Coronary artery (tissue), 2 donors: ENCODE measurements around the gene ITGA1.
A peak's percentile ranks its signal among the peaks of the same experiment; 100 is the strongest.

ENCODE experiments used
- DNase-seq: peaks from one replicate; pipeline ENCODE4 v3.0.0-alpha.2; 2017; ENCODE audit warnings: low spot score
- H3K27ac ChIP-seq, 2 donors: fragments of 200-600 bp; sonication (generic); one replicate each; pipeline ENCODE4 v1.5.1; 2016 to 2019
- H3K4me3 ChIP-seq: fragments of 200-600 bp; sonication (generic); 2 replicates; pipeline ENCODE4 v1.5.1; 2016; ENCODE audit warnings: mild to moderate bottlenecking, moderate library complexity
- TF ChIP-seq, protein P1 (sequence below): fragments of 200-600 bp; sonication (generic); IDR thresholded peaks from one replicate; pipeline ENCODE4 v1.5.1; 2019; ENCODE audit warnings: antibody characterized with exemption

Gene ITGA1

DNA sequence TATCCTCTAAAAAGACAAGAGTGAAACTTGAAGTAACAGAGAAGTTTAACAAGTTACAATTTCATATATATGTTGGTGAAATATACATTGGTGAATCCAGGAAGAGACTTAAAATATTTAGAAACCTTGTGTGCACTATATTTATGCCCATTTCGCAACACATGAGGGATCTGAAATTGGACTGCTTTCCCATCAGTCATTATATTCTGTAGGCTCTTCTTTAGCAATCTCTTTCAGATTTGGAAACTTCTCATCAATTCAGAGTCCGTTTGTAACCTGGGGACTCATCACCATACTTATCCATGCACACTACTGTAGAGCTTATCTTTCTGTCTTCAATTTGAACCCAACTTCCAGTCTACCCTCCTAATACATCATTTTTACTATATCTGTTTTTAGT lies 2.1 kb downstream of the ITGA1 start:
- no peak for DNase-seq
- H3K27ac ChIP-seq: peak overlapping the region; percentile 92 to 97
- H3K4me3 ChIP-seq: peak overlapping the region; percentile 83
- TF ChIP-seq, protein P1, sequence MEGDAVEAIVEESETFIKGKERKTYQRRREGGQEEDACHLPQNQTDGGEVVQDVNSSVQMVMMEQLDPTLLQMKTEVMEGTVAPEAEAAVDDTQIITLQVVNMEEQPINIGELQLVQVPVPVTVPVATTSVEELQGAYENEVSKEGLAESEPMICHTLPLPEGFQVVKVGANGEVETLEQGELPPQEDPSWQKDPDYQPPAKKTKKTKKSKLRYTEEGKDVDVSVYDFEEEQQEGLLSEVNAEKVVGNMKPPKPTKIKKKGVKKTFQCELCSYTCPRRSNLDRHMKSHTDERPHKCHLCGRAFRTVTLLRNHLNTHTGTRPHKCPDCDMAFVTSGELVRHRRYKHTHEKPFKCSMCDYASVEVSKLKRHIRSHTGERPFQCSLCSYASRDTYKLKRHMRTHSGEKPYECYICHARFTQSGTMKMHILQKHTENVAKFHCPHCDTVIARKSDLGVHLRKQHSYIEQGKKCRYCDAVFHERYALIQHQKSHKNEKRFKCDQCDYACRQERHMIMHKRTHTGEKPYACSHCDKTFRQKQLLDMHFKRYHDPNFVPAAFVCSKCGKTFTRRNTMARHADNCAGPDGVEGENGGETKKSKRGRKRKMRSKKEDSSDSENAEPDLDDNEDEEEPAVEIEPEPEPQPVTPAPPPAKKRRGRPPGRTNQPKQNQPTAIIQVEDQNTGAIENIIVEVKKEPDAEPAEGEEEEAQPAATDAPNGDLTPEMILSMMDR: no peak

DNA sequence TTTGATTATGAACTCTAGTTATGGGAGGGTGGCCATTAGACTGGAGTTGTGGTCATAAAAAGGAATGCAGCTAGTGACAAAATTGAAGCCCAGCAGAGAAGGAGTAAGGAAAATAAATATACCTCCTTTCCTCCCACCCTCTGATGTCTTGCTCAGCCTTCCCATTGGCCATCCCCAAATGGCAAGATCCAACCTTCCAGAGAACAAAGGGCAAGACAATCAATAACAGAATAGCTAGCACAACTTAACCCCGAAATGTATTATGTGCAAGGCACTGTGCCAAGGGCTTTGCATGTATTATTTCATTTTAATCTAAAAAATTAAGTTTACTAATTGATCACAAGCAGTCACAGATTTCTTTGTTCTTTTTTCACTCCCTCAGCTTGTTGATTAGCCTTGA lies 3.6 kb downstream of the ITGA1 start:
- TF ChIP-seq, protein P1: no peak
- peak overlapping the region; percentile 92 to 97 for H3K27ac ChIP-seq
- H3K4me3 ChIP-seq: peak overlapping the region; percentile 83

DNA sequence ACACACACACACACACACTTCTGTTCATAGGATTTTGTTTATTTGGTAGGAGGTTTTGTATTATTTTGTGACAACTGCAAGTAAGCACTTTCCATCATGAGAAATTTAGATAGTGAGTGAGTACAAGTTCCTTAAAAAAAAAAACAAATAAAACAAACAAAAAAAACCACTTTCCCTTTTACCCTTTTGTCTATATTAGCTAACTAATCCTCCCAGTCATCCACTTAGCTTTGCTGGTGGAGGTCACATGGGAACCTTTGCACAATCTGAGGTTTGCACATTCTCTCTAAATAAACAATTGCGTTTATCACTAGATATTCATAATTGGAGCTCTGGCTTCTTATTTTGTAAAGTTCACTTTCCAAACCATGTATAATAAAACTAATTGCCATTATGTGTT lies 6.8 kb downstream of the ITGA1 start:
- H3K27ac ChIP-seq: peak overlapping the region; percentile 42 to 87

More for the DNA sequence above, 3.6 kb downstream of the ITGA1 start:
- DNase-seq: no peak

DNA sequence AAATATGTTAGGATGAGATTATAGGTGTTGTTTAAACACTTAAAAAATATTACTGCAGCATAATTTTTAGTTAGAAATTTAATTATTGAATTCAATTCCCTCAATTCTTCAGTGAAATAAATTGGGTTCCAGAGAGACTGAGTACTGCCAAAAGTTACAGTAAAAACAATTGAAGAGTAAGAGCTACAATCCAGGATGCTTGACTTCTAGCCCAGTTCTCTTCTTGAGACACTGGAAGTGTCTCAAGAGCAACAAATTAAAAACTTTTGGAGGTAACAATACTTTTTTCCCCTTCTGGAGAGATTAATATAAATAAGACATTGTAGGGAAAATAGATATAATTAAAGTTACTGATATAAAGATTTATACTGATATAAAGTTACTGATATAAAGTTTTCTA lies 8.3 kb downstream of the ITGA1 start:
- peak overlapping the region in 1 of 2 donors; percentile 87 for H3K27ac ChIP-seq

More for the DNA sequence above, 6.8 kb downstream of the ITGA1 start:
- H3K4me3 ChIP-seq: no peak overlapping the region
- TF ChIP-seq, protein P1: no peak
- DNase-seq: no peak

DNA sequence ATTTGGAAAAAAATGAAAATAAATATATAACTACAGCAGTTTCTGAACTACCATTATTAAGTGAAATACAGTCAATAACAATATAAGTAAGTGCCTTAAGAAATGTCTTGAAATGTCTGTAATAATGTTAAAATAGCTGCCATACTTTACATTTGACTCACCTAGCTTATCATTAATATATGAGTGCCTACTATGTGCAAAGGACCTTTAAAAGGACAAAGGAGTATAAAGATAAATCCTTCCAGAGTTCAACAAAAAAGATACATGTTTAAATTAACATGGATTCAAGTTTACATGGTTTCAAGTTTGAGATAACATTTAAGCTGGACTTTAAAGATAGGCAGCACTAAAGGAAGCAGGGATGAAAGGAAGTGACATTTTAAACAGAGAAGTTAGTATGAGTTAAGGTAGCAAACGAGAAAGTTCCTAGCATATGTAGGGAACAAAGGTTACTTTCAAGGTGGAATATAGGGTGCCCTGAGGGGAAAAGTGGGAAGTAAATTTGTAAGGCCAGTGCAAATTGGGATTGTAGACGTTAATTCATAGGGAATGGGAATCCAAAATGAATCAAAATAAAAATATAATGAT lies 8.9 kb downstream of the ITGA1 start:
- no peak for DNase-seq
- Histone ChIP-seq H3K4me3 (no peak overlapping the region), H3K27ac (peak overlapping the region; percentile 68 to 87)
- TF ChIP-seq, protein P1: no peak

More for the DNA sequence above, 8.3 kb downstream of the ITGA1 start:
- TF ChIP-seq, protein P1: no peak
- no peak for DNase-seq
- H3K4me3 ChIP-seq: no peak overlapping the region

DNA sequence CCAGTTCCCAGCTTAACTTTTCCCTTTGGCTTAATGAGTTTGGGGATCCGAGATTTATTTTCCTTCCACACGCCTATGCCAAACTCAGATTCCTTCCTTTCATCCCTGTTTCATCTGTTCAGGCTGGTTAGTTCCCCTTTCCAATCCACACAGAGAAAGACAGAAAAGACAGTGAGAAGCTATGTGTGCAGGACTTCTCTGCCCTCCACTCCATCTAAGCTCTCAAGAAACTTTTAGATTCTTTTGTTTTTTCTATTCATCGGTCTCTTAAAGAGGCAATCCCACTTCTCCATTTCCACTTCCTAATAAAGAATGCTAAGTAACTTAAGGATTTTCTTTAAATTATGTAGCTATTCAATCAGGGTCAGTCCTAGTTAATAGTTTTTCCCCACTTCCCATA lies 11.2 kb downstream of the ITGA1 start:
- TF ChIP-seq, protein P1: no peak
- no peak for DNase-seq
- Histone ChIP-seq H3K27ac (peak overlapping the region; percentile 87 to 98), H3K4me3 (peak overlapping the region; percentile 77)

DNA sequence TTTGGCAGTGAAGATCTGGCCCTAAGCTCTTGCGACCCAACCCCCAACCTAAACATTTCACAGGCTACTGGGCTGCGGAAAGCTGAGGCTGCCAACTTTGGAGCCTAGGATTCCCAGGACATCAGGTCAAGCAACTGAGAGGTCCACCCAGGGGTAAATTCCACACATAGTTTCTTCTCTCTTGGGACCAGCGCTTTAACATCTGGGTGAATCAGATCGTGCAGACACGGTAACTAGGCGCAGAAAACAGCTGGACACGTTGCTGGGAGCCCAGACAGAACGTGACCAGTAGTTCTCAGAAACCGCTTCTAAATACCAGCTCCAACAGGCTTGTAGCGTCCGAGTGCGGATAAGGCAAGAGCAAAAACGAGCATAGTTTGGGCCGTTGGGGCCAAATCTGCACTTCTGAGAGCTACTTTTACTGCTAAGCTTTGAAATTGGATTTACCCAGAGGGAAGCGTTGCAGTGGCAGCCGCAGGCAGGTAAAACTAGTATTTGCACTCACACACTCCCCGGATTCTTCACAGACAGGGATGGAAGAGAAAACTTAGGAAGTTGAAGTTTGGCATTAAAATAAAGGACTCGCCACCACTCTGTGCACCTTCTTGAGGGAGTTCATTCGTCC lies 11.8 kb downstream of the ITGA1 start:
- Histone ChIP-seq H3K4me3 (peak overlapping the region; percentile 77), H3K27ac (peak overlapping the region; percentile 87 to 98)
- peak; percentile 85 for DNase-seq
- TF ChIP-seq, protein P1: no peak
